WTC11 (cell line): Measurements from ENCODE around the gene B4GALT6. TPM values are rescaled to one million over a fixed set of nuclear protein-coding genes. Genes with fewer than 3 reads are reported as not detected.
"Not testable (repeated sequence)": the region's sequence is repeated elsewhere in the genome, so short reads cannot be mapped to it uniquely, and the experiment has no call there.

Experiments used
- ATAC-seq: fragments of 200-7000 bp; cut with Tn5 transposase; 2 replicates; pipeline ENCODE4 v1.10.0; 2021; ENCODE audit warnings: mild to moderate bottlenecking, moderate library complexity
- Bru-seq: library from RNA; stranded (reverse); fragments of 400-500 nt; gene quantifications from one replicate; lab custom pipeline; 2021; lab: Mats Ljungman, UMichigan
- CTCF ChIA-PET: fragments of 300-600 bp; sonication (Branson Sonifier 250); formaldehyde crosslinking; loops from one replicate; lab custom pipeline; 2021; ENCODE audit warnings: antibody characterized with exemption; lab: Charles Lee
- POLR2A ChIA-PET: fragments of 350-600 bp; sonication (Branson Sonifier 250); formaldehyde crosslinking; loops from one replicate; lab custom pipeline; 2021; ENCODE audit warnings: antibody characterized with exemption; lab: Charles Lee
- DNase-seq: peaks from one replicate; pipeline ENCODE4 v3.0.0; 2021; ENCODE audit warnings: low spot score
- H3K27ac Mint-ChIP-seq: 2 replicates; pipeline ENCODE4 v1.8.0; 2021; ENCODE audit warnings: mixed read lengths
- H3K27me3 Mint-ChIP-seq: 2 replicates; pipeline ENCODE4 v1.8.0; 2021; ENCODE audit warnings: low read depth, mild to moderate bottlenecking, moderate library complexity, mixed read lengths
- H3K36me3 Mint-ChIP-seq: 2 replicates; pipeline ENCODE4 v1.8.0; 2021; ENCODE audit warnings: mixed read lengths
- H3K4me1 Mint-ChIP-seq: 2 replicates; pipeline ENCODE4 v1.8.0; 2022; ENCODE audit warnings: mixed read lengths
- H3K4me3 Mint-ChIP-seq: 2 replicates; pipeline ENCODE4 v1.8.0; 2021; ENCODE audit warnings: mild to moderate bottlenecking, moderate library complexity, mixed read lengths
- H3K9me3 Mint-ChIP-seq: 2 replicates; pipeline ENCODE4 v1.8.0; 2021; ENCODE audit warnings: mixed read lengths
- ESRRA ChIP-seq: sonication (generic); formaldehyde crosslinking; IDR thresholded peaks from 2 replicates; pipeline ENCODE4 v1.8.1; 2022; ENCODE audit warnings: mild to moderate bottlenecking, missing genetic modification reagents, borderline replicate concordance
- FOXJ3 ChIP-seq: sonication (generic); formaldehyde crosslinking; IDR thresholded peaks from 2 replicates; pipeline ENCODE4 v1.9.0; 2021; ENCODE audit warnings: missing genetic modification reagents, mild to moderate bottlenecking, borderline replicate concordance
- SMAD4 ChIP-seq: sonication (generic); formaldehyde crosslinking; IDR thresholded peaks from 2 replicates; pipeline ENCODE4 v1.8.0; 2022; ENCODE audit warnings: mild to moderate bottlenecking, missing genetic modification reagents
- SP1 ChIP-seq: sonication (generic); formaldehyde crosslinking; conservative IDR thresholded peaks from 2 replicates; pipeline ENCODE4 v1.8.1; 2022; ENCODE audit warnings: missing genetic modification reagents
- TEAD1 ChIP-seq: sonication (generic); formaldehyde crosslinking; IDR thresholded peaks from 2 replicates; pipeline ENCODE4 v1.8.0; 2022; ENCODE audit warnings: mild to moderate bottlenecking, missing genetic modification reagents
- TP53 ChIP-seq: sonication (generic); formaldehyde crosslinking; IDR thresholded peaks from 2 replicates; pipeline ENCODE4 v1.8.1; 2023; ENCODE audit warnings: mild to moderate bottlenecking, missing genetic modification reagents
- ZNF263 ChIP-seq: sonication (generic); formaldehyde crosslinking; IDR thresholded peaks from 2 replicates; pipeline ENCODE4 v1.8.1; 2022; ENCODE audit warnings: low read depth, mild to moderate bottlenecking, moderate library complexity, missing genetic modification reagents
- long read RNA-seq, 3 experiments: library from RNA in 1 of 3; library from capped mRNA in 1 of 3; library from polyadenylated mRNA in 1 of 3; unstranded in 2 of 3; stranded (forward) in 1 of 3; transcript quantifications; one replicate each; pipeline ENCODE4 v2.0.0, GENCODE V29; 2021
- total RNA-seq: library from RNA; stranded (reverse); gene quantifications from 3 replicates; pipeline ENCODE4 v1.2.3, GENCODE V29; 2021
- TF ChIP-seq, protein P1 (sequence below): sonication (generic); formaldehyde crosslinking; IDR thresholded peaks from 2 replicates; pipeline ENCODE4 v1.8.0; 2022; ENCODE audit warnings: mild to moderate bottlenecking, missing genetic modification reagents
- TF ChIP-seq, protein P2 (sequence below): sonication (generic); formaldehyde crosslinking; IDR thresholded peaks from 2 replicates; pipeline ENCODE4 v1.8.1; 2022; ENCODE audit warnings: mild to moderate bottlenecking, moderate library complexity, missing genetic modification reagents
- TF ChIP-seq, protein P3 (sequence below): sonication (generic); formaldehyde crosslinking; IDR thresholded peaks from 2 replicates; pipeline ENCODE4 v1.8.1; 2022; ENCODE audit warnings: mild to moderate bottlenecking, missing genetic modification reagents, moderate library complexity, borderline replicate concordance
- TF ChIP-seq, protein P4 (sequence below): sonication (generic); formaldehyde crosslinking; IDR thresholded peaks from 2 replicates; pipeline ENCODE4 v1.8.0; 2023; ENCODE audit warnings: missing genetic modification reagents

Gene B4GALT6, protein sequence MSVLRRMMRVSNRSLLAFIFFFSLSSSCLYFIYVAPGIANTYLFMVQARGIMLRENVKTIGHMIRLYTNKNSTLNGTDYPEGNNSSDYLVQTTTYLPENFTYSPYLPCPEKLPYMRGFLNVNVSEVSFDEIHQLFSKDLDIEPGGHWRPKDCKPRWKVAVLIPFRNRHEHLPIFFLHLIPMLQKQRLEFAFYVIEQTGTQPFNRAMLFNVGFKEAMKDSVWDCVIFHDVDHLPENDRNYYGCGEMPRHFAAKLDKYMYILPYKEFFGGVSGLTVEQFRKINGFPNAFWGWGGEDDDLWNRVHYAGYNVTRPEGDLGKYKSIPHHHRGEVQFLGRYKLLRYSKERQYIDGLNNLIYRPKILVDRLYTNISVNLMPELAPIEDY
- 50.6 to 56.6 TPM (median 50.8 TPM) in 3 replicates for total RNA-seq
- Bru-seq, nascent RNA = percentile 94 among the genes with signal in this experiment
- long read RNA-seq, experiment 1, transcript B4GALT6-202 (9 exons, 3,891 nt) = major isoform, 35 of 119 reads
- long read RNA-seq, experiment 1, transcript B4GALT6-201 (8 exons, 2,128 nt) = minor isoform, 5 of 119 reads
- long read RNA-seq, experiment 1, partial matches to known transcripts = 14 of 119 reads
- long read RNA-seq, experiment 1, other reads (novel, unspliced or antisense) = 64 of 119 reads
- long read RNA-seq, experiment 2, transcript B4GALT6-202 (9 exons, 3,891 nt) = major isoform, 13 of 58 reads
- long read RNA-seq, experiment 2, partial matches to known transcripts = 3 of 58 reads
- long read RNA-seq, experiment 2, other reads (novel, unspliced or antisense) = 41 of 58 reads
- long read RNA-seq, experiment 3, partial matches to known transcripts = 2 of 3 reads
- long read RNA-seq, experiment 3, other reads (novel, unspliced or antisense) = 1 of 3 reads

DNA sequence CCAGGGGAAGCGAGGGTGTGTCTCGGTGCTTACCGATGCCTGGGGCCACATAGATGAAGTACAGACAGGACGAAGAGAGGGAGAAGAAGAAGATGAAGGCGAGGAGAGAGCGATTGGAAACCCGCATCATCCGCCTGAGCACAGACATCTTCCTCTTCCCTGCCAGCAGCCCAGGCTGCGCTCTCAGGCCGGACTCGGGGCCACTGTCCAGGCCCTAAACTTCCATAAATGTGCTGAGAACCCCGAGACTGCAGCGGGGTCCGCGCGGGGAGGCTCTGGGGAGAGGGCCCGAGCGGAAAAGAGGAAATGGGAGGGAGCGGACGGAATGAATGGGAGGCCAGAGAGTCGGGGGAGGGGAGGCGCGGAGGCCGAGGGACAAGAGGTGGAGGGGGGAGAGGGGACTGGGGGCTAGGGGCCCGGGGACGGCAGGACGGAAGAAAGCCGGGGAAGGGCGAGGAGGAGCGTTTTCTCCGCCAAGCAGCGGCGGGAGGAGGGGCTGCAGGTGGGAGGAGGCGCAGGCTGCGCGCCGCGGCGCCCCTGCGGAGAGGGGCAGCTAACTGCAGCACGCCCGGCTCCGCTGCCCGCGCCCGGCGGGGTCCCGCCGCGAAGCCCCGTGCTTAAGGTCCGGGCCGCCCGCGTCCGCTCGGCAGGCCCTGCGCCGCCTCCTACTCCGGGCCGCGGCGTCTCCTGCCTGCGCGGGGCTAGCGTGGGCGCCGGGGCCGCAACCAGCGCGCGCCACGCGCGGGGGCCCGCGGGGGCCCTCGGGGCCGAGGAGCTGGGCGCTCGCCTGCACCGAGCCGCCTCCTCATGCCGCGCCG is at the start of gene B4GALT6:
Gene B4GALT6 (minus strand): TSS at position 303 of the 818 bp plus-strand sequence. CDS start 155 bp downstream, at position 148.
- peak; percentile 80 for DNase-seq
- ChIA-PET POLR2A (interaction anchor here (1.0 kb wide), 1 partner anchor 11 kb away, joined by 4 read pairs; no protein-coding TSS in a partner anchor), CTCF (interaction anchor here (0.5 to 1.2 kb wide), 4 partner anchors 74 to 293 kb away, joined by 3 to 6 read pairs (median 5); no protein-coding TSS in a partner anchor)
- Mint-ChIP-seq H3K4me1 (peaks cover 58% of the 10 kb centered on the region), H3K27ac (peak within 1 kb of the TSS; percentile 92), H3K27me3 (no peaks in the 10 kb centered on the region), H3K4me3 (peak within 1 kb of the TSS; percentile 93), H3K9me3 (no peaks in the 10 kb centered on the region), H3K36me3 (no peaks in the 10 kb centered on the region)
- ATAC-seq = peak; percentile 45
- TF ChIP-seq SP1 = 0 out of 2 replicates have a peak, but pooled peaks have one; percentile 25
- TF ChIP-seq, protein P1, sequence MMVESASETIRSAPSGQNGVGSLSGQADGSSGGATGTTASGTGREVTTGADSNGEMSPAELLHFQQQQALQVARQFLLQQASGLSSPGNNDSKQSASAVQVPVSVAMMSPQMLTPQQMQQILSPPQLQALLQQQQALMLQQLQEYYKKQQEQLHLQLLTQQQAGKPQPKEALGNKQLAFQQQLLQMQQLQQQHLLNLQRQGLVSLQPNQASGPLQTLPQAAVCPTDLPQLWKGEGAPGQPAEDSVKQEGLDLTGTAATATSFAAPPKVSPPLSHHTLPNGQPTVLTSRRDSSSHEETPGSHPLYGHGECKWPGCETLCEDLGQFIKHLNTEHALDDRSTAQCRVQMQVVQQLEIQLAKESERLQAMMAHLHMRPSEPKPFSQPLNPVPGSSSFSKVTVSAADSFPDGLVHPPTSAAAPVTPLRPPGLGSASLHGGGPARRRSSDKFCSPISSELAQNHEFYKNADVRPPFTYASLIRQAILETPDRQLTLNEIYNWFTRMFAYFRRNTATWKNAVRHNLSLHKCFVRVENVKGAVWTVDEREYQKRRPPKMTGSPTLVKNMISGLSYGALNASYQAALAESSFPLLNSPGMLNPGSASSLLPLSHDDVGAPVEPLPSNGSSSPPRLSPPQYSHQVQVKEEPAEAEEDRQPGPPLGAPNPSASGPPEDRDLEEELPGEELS (CRISPR knock-in tag) = 0 out of 2 replicates have a peak, but pooled peaks have one; percentile 15
- no peak for TF ChIP-seq ESRRA (CRISPR knock-in tag)
- 0 out of 2 replicates have a peak, but pooled peaks have one; percentile 32 for TF ChIP-seq TEAD1 (CRISPR knock-in tag)

DNA sequence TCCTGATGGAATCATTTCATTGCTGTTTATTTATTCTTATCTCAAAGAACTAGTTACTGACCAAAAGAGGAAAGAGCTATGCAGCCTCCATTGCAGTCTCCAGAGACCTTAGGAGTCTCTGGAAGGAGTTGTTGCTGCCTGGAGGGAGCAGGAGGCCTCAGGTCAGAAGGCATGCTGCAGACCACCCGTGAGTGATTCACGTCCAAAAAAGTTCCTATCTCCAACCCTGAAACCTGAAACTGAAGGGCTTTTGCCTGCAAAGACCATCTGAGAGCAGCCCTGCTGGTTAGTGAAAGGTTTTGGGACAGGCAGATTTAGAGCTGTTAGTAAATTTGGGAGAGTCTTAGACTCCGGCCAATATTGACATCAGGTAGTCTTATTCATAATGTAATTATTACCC is 47.2 kb upstream of the B4GALT6 start:
- DNase-seq = no peak
- peak; percentile 46 for ATAC-seq
- Mint-ChIP-seq H3K36me3 (no peaks in the 10 kb centered on the region), H3K27me3 (no peaks in the 10 kb centered on the region), H3K27ac (peak overlapping the region; percentile 13; the same call in 1 of the 2 replicates), H3K4me3 (no peak overlapping the region), H3K9me3 (peaks cover 7% of the 10 kb centered on the region), H3K4me1 (peaks cover 12% of the 10 kb centered on the region)
- TF ChIP-seq, protein P2, sequence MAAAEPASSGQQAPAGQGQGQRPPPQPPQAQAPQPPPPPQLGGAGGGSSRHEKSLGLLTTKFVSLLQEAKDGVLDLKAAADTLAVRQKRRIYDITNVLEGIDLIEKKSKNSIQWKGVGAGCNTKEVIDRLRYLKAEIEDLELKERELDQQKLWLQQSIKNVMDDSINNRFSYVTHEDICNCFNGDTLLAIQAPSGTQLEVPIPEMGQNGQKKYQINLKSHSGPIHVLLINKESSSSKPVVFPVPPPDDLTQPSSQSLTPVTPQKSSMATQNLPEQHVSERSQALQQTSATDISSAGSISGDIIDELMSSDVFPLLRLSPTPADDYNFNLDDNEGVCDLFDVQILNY (CRISPR knock-in tag) = no peak
- TF ChIP-seq, protein P3, sequence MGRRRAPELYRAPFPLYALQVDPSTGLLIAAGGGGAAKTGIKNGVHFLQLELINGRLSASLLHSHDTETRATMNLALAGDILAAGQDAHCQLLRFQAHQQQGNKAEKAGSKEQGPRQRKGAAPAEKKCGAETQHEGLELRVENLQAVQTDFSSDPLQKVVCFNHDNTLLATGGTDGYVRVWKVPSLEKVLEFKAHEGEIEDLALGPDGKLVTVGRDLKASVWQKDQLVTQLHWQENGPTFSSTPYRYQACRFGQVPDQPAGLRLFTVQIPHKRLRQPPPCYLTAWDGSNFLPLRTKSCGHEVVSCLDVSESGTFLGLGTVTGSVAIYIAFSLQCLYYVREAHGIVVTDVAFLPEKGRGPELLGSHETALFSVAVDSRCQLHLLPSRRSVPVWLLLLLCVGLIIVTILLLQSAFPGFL (CRISPR knock-in tag) = no peak
- no peak for TF ChIP-seq FOXJ3 (CRISPR knock-in tag)
- TF ChIP-seq TP53 (CRISPR knock-in tag) = no peak
- TF ChIP-seq ZNF263 (CRISPR knock-in tag) = no peak
- TF ChIP-seq, protein P4, sequence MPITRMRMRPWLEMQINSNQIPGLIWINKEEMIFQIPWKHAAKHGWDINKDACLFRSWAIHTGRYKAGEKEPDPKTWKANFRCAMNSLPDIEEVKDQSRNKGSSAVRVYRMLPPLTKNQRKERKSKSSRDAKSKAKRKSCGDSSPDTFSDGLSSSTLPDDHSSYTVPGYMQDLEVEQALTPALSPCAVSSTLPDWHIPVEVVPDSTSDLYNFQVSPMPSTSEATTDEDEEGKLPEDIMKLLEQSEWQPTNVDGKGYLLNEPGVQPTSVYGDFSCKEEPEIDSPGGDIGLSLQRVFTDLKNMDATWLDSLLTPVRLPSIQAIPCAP (CRISPR knock-in tag) = no peak
- no peak for TF ChIP-seq SMAD4 (CRISPR knock-in tag)
- ChIA-PET POLR2A (no interaction called here), CTCF (interaction anchor here (1.0 to 2.0 kb wide), 3 partner anchors 9 to 246 kb away, joined by 3 to 14 read pairs (median 3); no protein-coding TSS in a partner anchor)

DNA sequence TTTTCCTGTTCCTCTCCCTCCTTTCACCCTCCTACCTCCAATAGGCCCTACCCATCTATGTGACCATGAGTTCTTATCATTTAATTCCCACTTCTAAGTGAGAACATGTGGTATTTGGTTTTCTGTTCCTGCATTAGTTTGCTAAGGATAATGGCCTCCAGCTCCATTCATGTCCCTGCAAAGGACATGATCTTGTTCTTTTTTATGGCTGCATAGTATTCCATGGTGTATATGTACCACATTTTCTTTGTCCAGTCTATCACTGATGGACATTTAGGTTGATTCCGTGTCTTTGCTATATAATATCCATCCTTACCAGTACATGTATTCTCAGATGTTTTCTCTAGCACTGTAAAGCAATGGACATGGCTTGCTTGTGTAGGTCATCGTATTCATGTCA is 44.8 kb upstream of the B4GALT6 start:
- H3K9me3 Mint-ChIP-seq, ATAC-seq, DNase-seq, H3K36me3 Mint-ChIP-seq, H3K27ac Mint-ChIP-seq, H3K4me3 Mint-ChIP-seq, CTCF ChIA-PET, POLR2A ChIA-PET, H3K27me3 Mint-ChIP-seq: not testable (repeated sequence)
- H3K4me1 Mint-ChIP-seq = peaks cover 14% of the 10 kb centered on the region
